CD4-positive, alpha-beta T cell treated with Interleukin-2 at 100 ng/mL for 4 hours (primary cell): Measurements from ENCODE around the gene TADA2B.
A peak's percentile ranks its signal among the peaks of the same experiment; 100 is the strongest.
"Not testable (repeated sequence)": the region's sequence is repeated elsewhere in the genome, so short reads cannot be mapped to it uniquely, and the experiment has no call there.

Experiments
- DNase-seq: peaks from one replicate; pipeline ENCODE4 v3.0.0-alpha.2; 2020; ENCODE audit warnings: low spot score

The TADA2B gene

GRCh38 chr4:7059662-7060061, 16.5 kb downstream of the TADA2B start:
- DNase-seq, result no peak

DNA sequence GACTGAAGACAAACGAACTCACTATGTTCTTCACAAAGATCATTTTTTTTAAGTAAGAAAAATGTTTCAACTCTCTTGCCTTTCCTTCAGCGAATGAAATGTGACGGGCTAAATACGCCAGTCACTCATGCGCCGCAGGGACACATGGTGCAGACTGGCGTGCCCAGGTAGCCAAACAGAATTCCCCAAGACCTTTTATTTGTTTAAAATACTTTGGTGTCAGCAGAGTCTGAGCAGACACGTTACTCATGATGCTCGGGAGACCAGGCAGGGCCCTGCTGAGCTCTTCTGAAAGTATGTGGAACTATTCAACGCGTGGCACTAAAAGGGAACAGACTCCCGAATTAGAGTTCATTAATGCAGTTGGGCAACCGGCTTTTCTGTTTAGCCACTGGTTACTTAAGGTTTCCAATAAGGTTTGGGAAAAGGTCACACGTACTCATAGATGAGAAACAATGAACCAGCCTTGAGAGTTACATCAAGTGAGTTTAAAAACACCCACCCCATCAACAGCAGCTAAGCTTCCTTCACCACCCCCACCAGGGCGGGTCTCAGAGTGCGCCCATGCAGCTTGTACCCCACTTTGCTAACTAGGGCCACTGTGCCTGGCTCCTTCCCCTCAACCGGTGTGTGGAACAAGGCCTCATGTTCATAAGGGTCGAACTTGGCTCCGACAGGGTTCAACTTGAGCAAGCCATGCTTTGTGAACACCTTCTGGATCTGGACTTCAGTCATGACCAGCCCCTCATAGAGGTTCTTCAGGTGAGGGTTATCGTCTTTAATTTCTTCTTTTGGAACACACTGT, 17.4 kb downstream of the TADA2B start:
- no peak for DNase-seq

DNA sequence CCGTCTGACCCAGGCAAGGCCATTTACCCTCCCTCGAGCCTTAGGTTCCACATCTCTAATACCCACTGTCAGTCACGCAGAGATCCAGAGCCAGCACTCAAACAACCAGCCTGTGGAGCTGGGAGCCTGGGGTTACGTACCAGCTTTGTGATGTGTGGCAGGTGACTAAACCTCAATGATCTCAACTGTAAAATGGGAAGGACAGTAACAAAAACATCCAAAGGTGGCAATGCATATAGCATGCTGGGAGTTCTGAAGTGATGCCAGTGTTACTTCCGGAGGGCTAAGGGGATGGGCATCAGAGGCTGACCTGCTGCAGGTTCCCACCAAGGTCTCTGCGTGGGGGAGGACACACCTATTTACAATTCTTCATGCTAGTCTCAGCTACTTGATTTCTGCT, 18.6 kb downstream of the TADA2B start:
- DNase-seq, result no peak

- no peak for DNase-seq
Observed at GRCh38 chr4:7062816-7063215, 19.6 kb downstream of the TADA2B start.

GRCh38 chr4:7063362-7063761, 20.2 kb downstream of the TADA2B start:
- DNase-seq, result no peak

GRCh38 chr4:7066006-7066405, 22.8 kb downstream of the TADA2B start:
- DNase-seq, result no peak

GRCh38 chr4:7066493-7066892, 23.3 kb downstream of the TADA2B start:
- DNase-seq, result no peak

GRCh38 chr4:7067126-7067451, 23.9 kb downstream of the TADA2B start:
- no peak for DNase-seq

DNA sequence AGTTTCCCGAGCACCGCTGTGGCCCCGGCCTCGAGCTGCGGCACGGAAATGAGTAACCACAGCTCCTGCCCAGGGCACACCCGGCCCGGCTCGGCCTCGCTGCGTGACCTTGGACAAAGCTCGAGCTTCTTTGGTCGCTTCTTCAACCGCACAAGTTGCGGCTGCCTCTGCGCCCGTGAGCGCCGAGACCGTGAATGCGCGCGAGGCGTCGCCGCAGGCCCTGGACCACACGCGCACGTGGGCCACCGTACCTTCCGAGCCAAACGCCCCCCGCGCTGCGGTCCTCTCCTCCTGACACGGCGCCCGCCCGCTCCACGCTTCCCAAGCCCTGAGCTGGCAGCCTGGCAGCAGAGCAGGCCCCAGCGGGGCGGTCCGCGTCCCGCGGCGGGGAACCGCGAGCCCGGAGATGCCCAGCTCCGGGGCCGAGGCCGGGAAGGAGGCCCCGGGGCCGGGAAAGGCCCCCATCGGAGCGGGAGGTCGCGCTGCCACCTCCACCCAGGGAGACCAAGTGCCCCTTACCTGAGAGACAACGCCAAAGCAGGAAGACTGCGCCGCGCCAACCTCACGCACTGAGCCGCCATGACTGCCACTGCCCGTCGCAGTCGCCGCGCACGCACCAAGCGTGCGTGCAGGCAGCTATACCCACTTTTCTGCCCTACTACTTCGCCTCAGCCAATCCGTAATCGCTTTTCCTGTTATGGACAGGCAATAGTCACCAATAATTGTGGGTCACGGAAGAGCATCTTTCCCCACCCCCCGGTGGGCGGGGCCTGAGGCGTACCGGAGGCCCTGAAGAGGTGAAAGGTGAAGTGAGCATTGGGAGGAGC, 24.5 kb downstream of the TADA2B start, which contains the start of gene GRPEL1:
Gene GRPEL1, minus strand, starts transcription at position 613 of the 827 bp plus-strand sequence. Its CDS starts 32 bp downstream, at position 581.
- DNase-seq, result peak; percentile 100

- no peak for DNase-seq
Observed at GRCh38 chr4:7068279-7068842, 25.2 kb downstream of the TADA2B start.

- DNase-seq, result no peak
Observed at GRCh38 chr4:7068883-7069282, 25.7 kb downstream of the TADA2B start.

DNA sequence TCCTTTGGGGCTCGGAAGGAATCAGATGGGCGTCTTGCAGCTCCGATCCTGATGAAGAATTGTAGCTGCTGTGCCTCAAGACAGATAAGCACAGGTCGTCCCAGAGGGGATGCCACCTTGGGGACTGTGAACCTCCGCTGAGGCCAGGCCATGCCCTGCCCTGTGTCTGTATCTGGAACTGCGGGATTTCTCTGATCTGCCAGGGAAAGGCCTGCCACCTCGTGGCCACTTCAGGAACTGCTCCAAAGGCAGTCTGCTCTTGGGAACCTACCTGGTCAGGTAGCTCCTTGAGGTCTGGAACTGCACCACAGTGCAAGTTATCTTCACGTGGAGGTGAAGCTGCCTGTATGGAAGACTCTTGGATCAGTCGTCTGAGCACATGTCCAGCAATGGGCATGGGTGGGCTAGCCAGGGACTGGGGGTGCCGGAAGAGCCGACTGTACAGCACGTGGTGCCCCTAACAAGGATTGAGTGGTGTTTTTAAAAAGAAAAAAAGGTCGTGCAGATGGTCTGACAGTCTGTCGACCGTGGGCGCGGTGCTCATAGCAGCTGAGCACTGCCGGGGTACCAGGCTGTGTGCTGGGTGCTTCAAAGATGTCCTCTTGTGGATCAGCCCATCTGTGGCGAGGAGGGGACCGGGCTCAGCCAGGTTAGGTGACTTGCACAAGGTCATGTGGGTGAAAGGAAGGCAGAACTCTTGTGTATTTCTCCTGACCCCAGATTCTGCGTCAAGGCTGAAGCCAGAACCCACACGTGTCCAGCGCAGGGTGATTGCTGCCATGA, 27.7 kb downstream of the TADA2B start:
- DNase-seq, result peak; percentile 89

DNA sequence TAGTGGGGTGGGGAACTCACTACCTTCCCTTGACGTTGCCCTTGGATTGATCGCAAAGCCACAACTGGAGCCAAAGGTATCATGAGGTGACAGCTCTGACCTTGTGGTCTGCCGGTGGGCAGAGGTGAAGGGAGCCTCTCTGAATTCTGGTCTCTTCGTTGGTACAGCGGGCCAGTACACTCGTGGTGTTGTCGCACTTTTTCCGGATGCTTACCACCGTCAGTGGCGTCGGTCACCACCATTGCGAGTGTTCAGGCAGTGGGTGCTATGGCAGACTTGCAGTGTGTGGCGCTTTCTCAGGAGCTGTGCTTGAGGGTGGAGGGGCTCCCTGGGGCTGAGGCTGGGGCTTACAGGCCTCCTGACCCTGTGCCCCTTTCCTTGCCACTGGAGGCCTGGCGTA, 29.9 kb downstream of the TADA2B start:
- DNase-seq, result no peak

- peak; percentile 31 for DNase-seq
Observed at GRCh38 chr4:7073526-7074390, 30.6 kb downstream of the TADA2B start.

GRCh38 chr4:7074426-7074825, 31.3 kb downstream of the TADA2B start:
- no peak for DNase-seq

DNA sequence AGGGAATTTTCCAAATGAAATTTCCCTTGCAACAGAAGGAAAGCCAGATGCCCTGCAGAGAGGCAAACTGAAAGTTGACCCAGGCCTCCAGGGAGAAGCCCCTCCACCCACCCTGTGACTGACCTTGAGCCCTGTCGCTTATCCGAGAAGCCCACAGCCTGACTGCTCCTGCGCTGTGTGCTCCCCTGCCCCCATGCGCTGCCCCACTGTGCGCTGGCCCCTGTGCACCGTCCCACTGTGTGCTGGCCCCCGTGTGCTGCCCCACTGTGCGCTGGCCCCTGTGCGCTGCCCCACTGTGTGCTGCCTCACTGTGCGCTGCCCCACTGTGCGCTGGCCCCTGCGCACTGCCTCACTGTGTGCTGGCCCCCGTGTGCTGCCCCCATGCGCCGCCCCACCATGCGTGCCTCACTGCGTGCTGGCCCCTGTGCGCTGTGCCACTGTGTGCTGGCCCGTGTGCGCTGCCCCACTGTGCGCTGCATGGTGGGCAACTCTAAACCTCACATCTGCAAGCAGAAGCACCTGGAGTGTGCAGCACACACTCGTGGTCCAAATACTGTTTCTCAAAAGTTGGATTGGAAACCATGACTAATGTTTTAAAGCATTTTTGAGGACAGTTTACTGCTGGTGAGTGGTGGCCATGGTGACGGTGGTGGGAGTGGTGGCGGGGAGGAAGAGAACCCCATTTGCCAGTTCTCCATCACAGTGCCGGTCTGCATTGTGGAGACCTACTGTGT, 33.0 kb downstream of the TADA2B start:
- no peak for DNase-seq

GRCh38 chr4:7076696-7077082, 33.5 kb downstream of the TADA2B start:
- DNase-seq, result no peak

DNA sequence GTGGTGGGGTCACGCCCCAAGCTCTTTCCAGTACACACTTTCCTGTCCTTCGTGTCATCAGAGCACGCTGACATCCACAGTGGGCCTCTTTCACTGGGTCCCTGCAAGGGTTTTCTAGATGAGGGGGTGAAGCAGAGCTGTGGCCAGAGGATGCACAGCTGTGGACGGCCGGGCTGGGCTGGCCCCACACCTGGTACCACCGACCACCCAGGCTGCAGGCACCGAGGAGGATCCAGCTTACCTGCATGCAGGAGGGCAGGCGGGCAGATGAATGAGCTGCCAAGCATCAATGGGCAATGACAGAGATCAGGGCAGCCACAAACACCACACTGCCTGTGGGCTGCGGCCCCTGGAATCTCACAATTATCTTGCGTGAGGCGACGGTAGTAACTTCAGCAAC, 34.2 kb downstream of the TADA2B start:
- no peak for DNase-seq

GRCh38 chr4:7078025-7078424, 34.9 kb downstream of the TADA2B start:
- DNase-seq, result no peak

- not testable (repeated sequence) for DNase-seq
Observed at GRCh38 chr4:7079483-7079882, 36.3 kb downstream of the TADA2B start.

- not testable (repeated sequence) for DNase-seq
Observed at GRCh38 chr4:7079909-7080308, 36.7 kb downstream of the TADA2B start.
